NT2/D1 (cell line): ENCODE results near the gene FAM174C.

Experiments used
- DNase-seq: peaks from one replicate; pipeline ENCODE4 v3.0.0-alpha.2; 2011; ENCODE audit warnings: low read depth, low spot score
- H3K27me3 ChIP-seq: 2 replicates; pipeline ENCODE4 v1.6.0; 2011; ENCODE audit warnings: mild to moderate bottlenecking; ENCODE audit not compliant: insufficient read length, insufficient read depth
- H3K36me3 ChIP-seq: 2 replicates; pipeline ENCODE4 v1.6.1; 2011; ENCODE audit warnings: mild to moderate bottlenecking, low read length, mixed read lengths; ENCODE audit not compliant: insufficient read depth, insufficient read length
- H3K4me1 ChIP-seq: 2 replicates; pipeline ENCODE4 v1.5.1; 2011; ENCODE audit not compliant: insufficient read depth, insufficient read length
- H3K4me3 ChIP-seq: 2 replicates; pipeline ENCODE4 v1.5.1; 2011; ENCODE audit warnings: low read depth; ENCODE audit not compliant: insufficient read length
- H3K9ac ChIP-seq: 2 replicates; pipeline ENCODE4 v1.6.0; 2011; ENCODE audit warnings: low read depth; ENCODE audit not compliant: insufficient read length
- H3K9me3 ChIP-seq: 2 replicates; pipeline ENCODE4 v1.5.1; 2011; ENCODE audit warnings: mild to moderate bottlenecking, low read length; ENCODE audit not compliant: insufficient read depth
- SUZ12 ChIP-seq: IDR thresholded peaks from 2 replicates; pipeline ENCODE4 v1.6.1; 2011; ENCODE audit not compliant: insufficient read length, insufficient read depth; ENCODE audit errors: extremely low read depth
- YY1 ChIP-seq: IDR thresholded peaks from 2 replicates; pipeline ENCODE4 v1.6.1; 2011; ENCODE audit not compliant: insufficient read length, insufficient read depth
- ZNF274 ChIP-seq: IDR thresholded peaks from 2 replicates; pipeline ENCODE4 v1.6.1; 2011; ENCODE audit warnings: mild to moderate bottlenecking, low read depth, low read length

The FAM174C gene

GRCh38 chr19:1307320-1307719, 32.0 kb downstream of the FAM174C start:
- no peaks in the 10 kb centered on the region for H3K9me3 ChIP-seq
- no peak overlapping the region for H3K9ac ChIP-seq
- no peak overlapping the region for H3K4me3 ChIP-seq
- no peaks in the 10 kb centered on the region for H3K27me3 ChIP-seq
- TF ChIP-seq SUZ12 (no peak), YY1 (no peak)
- H3K36me3 ChIP-seq = no peaks in the 10 kb centered on the region
- peaks cover 19% of the 10 kb centered on the region for H3K4me1 ChIP-seq
- DNase-seq = no peak

DNA sequence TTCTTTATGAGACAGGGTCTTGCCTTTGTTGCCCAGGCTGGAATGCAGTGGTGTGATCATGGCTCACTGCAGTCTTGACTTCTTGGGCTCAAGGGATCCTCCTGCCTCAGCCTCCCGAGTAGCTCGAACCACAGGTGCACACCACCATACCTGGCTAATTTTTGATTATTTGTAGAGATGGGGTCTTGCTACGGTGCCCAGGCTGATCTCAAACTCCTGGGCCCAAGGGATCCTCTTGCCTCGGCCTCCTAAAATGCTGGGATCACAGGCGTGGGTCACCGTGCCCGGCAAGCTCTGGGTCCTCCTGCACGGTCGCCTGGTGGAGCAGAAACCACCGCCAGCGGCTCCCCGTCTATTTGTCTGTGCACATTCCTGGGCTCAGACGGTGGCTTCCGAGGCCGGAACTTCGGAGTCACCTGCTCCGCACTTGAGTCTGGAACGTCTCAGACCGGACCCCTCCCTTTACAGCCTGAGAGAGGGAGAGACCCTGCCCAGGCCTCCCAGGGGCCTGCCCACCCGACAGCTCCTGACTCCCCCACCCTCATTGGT, 32.5 kb downstream of the FAM174C start:
- no peak overlapping the region for H3K4me3 ChIP-seq
- peaks cover 21% of the 10 kb centered on the region for H3K4me1 ChIP-seq
- no peak for DNase-seq
- no peaks in the 10 kb centered on the region for H3K36me3 ChIP-seq
- H3K9ac ChIP-seq = no peak overlapping the region
- H3K9me3 ChIP-seq = no peaks in the 10 kb centered on the region
- H3K27me3 ChIP-seq = no peaks in the 10 kb centered on the region
- TF ChIP-seq ZNF274 = no peak
- no peak for TF ChIP-seq YY1

- Histone ChIP-seq H3K9ac (no peak overlapping the region), H3K9me3 (no peaks in the 10 kb centered on the region), H3K4me1 (peaks cover 28% of the 10 kb centered on the region), H3K36me3 (no peaks in the 10 kb centered on the region), H3K27me3 (no peaks in the 10 kb centered on the region), H3K4me3 (no peak overlapping the region)
- no peak for DNase-seq
- no peak for TF ChIP-seq YY1
- TF ChIP-seq ZNF274 = no peak
- no peak for TF ChIP-seq SUZ12
Measured at GRCh38 chr19:1308718-1309117, 33.4 kb downstream of the FAM174C start.

GRCh38 chr19:1309977-1310852, 34.9 kb downstream of the FAM174C start:
- Histone ChIP-seq H3K4me3 (no peak overlapping the region), H3K9ac (no peak overlapping the region), H3K4me1 (peaks cover 22% of the 10 kb centered on the region), H3K36me3 (no peaks in the 10 kb centered on the region), H3K27me3 (no peaks in the 10 kb centered on the region), H3K9me3 (no peaks in the 10 kb centered on the region)
- DNase-seq = no peak
- TF ChIP-seq SUZ12 (no peak), ZNF274 (no peak), YY1 (no peak)

GRCh38 chr19:1310853-1311180, 35.5 kb downstream of the FAM174C start:
- Histone ChIP-seq H3K9ac (no peak overlapping the region), H3K9me3 (no peaks in the 10 kb centered on the region), H3K27me3 (peaks cover 5% of the 10 kb centered on the region), H3K36me3 (no peaks in the 10 kb centered on the region), H3K4me3 (no peak overlapping the region), H3K4me1 (peaks cover 23% of the 10 kb centered on the region)
- TF ChIP-seq YY1 (no peak), ZNF274 (no peak), SUZ12 (no peak)
- DNase-seq = no peak

DNA sequence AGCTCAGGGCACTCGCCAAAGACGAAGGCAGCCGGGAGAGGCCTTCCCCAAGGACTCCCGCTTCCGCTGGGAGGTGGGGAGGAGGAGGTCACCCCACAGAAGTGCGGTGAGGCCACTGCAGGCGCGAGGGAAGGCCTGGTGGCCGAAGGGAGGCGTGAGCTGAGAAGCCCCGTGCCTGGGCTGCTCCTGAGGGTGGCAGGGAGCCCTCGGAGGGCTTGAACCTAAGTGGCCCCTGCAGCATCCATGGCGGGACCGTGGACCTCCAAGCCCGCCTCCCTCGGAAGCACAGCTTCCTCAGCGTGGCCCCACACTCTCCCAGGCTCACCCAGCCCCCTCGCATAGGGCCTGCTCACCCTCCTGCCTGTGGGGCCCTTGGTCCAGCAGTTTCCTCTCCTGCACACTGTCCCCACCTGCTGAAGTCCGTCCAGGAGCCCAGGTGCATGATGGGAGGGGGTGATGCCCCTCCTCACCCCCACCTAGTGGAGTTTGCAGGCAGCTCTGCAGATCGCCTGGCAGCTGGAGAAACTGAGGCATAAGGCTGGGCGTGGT, 36.3 kb downstream of the FAM174C start:
- H3K4me1 ChIP-seq = peaks cover 26% of the 10 kb centered on the region
- H3K36me3 ChIP-seq = no peaks in the 10 kb centered on the region
- no peak overlapping the region for H3K4me3 ChIP-seq
- H3K27me3 ChIP-seq = peaks cover 13% of the 10 kb centered on the region
- no peaks in the 10 kb centered on the region for H3K9me3 ChIP-seq
- no peak for DNase-seq
- no peak overlapping the region for H3K9ac ChIP-seq
- TF ChIP-seq ZNF274 (no peak), YY1 (no peak), SUZ12 (no peak)
